Pancreas (tissue), 10 donors: ENCODE measurements around the gene CELF2. TPM values are rescaled to one million over a fixed set of nuclear protein-coding genes. Genes with fewer than 3 reads are reported as not detected.

Experiments
- ATAC-seq, 4 donors: fragments of 200-7000 bp; cut with Tn5 transposase; one replicate each; pipeline versions ENCODE4 v1.8.0 to v1.9.1; 2020; ENCODE audit warnings: mild to moderate bottlenecking in 4 of 4, moderate library complexity in 4 of 4
- DNase-seq, 6 donors: peaks; one replicate each; pipeline ENCODE4 v3.0.0-alpha.2; 2020
- FAIRE-seq: peaks from 2 replicates; lab custom pipeline; 2012; peaks lifted over from hg19 to GRCh38; lab: Jason Lieb, UNC
- H3K27ac ChIP-seq, 4 donors: fragments of 200-600 bp; sonication (generic); 1 replicate in 3 of 4; 2 replicates in 1 of 4; pipeline versions ENCODE4 v1.5.0 to v1.8.0; 2020
- H3K27me3 ChIP-seq, 4 donors: fragments of 200-600 bp; one replicate each; pipeline ENCODE4 v1.8.0; 2021
- H3K36me3 ChIP-seq, 3 donors: fragments of 200-600 bp; sonication (generic) in 1 of 3; one replicate each; pipeline versions ENCODE4 v1.5.0 to v1.8.0; 2020 to 2021
- H3K4me1 ChIP-seq, 3 donors: fragments of 200-600 bp; one replicate each; pipeline ENCODE4 v1.8.0; 2021
- H3K4me3 ChIP-seq, 4 donors: fragments of 200-600 bp; sonication (generic) in 2 of 4; one replicate each; pipeline versions ENCODE4 v1.5.0 to v1.8.0; 2020 to 2021
- H3K9me3 ChIP-seq, 4 donors: fragments of 200-600 bp; one replicate each; pipeline ENCODE4 v1.8.0; 2021
- CTCF ChIP-seq, 4 donors: fragments of 200-600 bp; sonication (generic) in 3 of 4; IDR thresholded peaks; one replicate each; pipeline versions ENCODE4 v1.5.0 to v1.8.0; 2021; ENCODE audit warnings: antibody characterized with exemption in 4 of 4
- WGBS, 2 donors: extraction: QIAGEN DNeasy Blood & Tissue Kit; methylation state at CpG; one replicate each; pipeline ENCODE4 v1.1.7; 2013; 5-methylcytosine and 5-hydroxymethylcytosine counted together
- intact Hi-C, 3 donors: fragments of 100-400 bp; cut with DNase I; formaldehyde crosslinking; loops; one replicate each; pipeline versions ENCODE4 v1.11.1 to v1.14.2; 2022
- polyA plus RNA-seq, 2 donors: library from polyadenylated mRNA; stranded (reverse); fragments of 200-250 nt; gene quantifications; one replicate each; pipeline ENCODE4 v1.2.3, GENCODE V29; 2013
- total RNA-seq, 6 donors: library from RNA; stranded (reverse); fragmentation: NEBNext Ultra II Directional in 4 of 6; extraction: Animal tissue kit (Norgen Biotek cat#: 25700) in 4 of 6; gene quantifications; one replicate each; pipeline versions ENCODE4 v1.2.1 to v1.2.4, GENCODE V29; 2021 to 2023
- donor health status: healthy with polysubstance abuse.
- donor health status: DM: no; HTN: no; CAD: no; lungs with moderate emphysema.
- donor health status: DM: no; HTN: no; CAD: no.
- donor health status: control.
- donor health status: control.
- donor health status: Bipolar disorder and iron deficiency.
- donor health status: DM: yes; HTN: yes; CAD: no.
- donor health status: DM: no; HTN: no; CAD: no.
- donor health status: DM: no; HTN: no; CAD: no.
- donor health status: DM: yes; HTN: yes; CAD: no.

The CELF2 gene
- total and polyA plus RNA-seq, 8 donors = 1.2 to 11.7 (median 2.2) TPM

- Histone ChIP-seq H3K27ac (no peak overlapping the region), H3K4me1 (no peaks in the 10 kb centered on the region), H3K27me3 (no peaks in the 10 kb centered on the region), H3K9me3 (no peaks in the 10 kb centered on the region), H3K4me3 (no peak overlapping the region), H3K36me3 (no peaks in the 10 kb centered on the region)
- TF ChIP-seq CTCF (IDR thresholded peaks at IDR 0.05) = no peak
- DNase-seq (no peak), ATAC-seq (no peak), FAIRE-seq (no peak)
- WGBS, 2 donors = 52 to 60% methylated on average over 5 of the region's 5 CpGs
- intact Hi-C loops = no loop called here
Measured at GRCh38 chr10:11218395-11218794, 200.7 kb downstream of the CELF2 start.

GRCh38 chr10:11219431-11219830, 201.8 kb downstream of the CELF2 start:
- intact Hi-C loops = no loop called here
- no peak for ATAC-seq

GRCh38 chr10:11223081-11223480, 205.4 kb downstream of the CELF2 start:
- intact Hi-C loops = no loop called here
- no peak for TF ChIP-seq CTCF (IDR thresholded peaks at IDR 0.05)
- DNase-seq = no peak
- Histone ChIP-seq H3K27ac (no peak overlapping the region), H3K36me3 (no peaks in the 10 kb centered on the region), H3K4me3 (no peak overlapping the region), H3K9me3 (no peaks in the 10 kb centered on the region), H3K27me3 (no peaks in the 10 kb centered on the region), H3K4me1 (no peaks in the 10 kb centered on the region)
- FAIRE-seq = no peak
- 80 to 87% methylated on average over 9 of the region's 9 CpGs for WGBS, 2 donors
- ATAC-seq = no peak

More at GRCh38 chr10:11219431-11219830, 201.8 kb downstream of the CELF2 start:
- FAIRE-seq (no peak), DNase-seq (no peak)
- H3K36me3 ChIP-seq = no peaks in the 10 kb centered on the region
- no peaks in the 10 kb centered on the region for H3K9me3 ChIP-seq
- no peak overlapping the region for H3K4me3 ChIP-seq
- no peak overlapping the region for H3K27ac ChIP-seq
- 76 to 91% methylated on average over 3 of the region's 3 CpGs for WGBS, 2 donors
- TF ChIP-seq CTCF (IDR thresholded peaks at IDR 0.05) = no peak
- H3K4me1 ChIP-seq = no peaks in the 10 kb centered on the region
- H3K27me3 ChIP-seq = no peaks in the 10 kb centered on the region

GRCh38 chr10:11223507-11224140, 206.0 kb downstream of the CELF2 start:
- no peak overlapping the region for H3K27ac ChIP-seq
- FAIRE-seq (no peak), DNase-seq (no peak), ATAC-seq (no peak)
- no peaks in the 10 kb centered on the region for H3K36me3 ChIP-seq
- WGBS, 2 donors = 90% methylated on average over 9 of the region's 9 CpGs
- H3K4me3 ChIP-seq = no peak overlapping the region
- intact Hi-C loops = no loop called here
- no peaks in the 10 kb centered on the region for H3K27me3 ChIP-seq
- H3K4me1 ChIP-seq = no peaks in the 10 kb centered on the region
- TF ChIP-seq CTCF (IDR thresholded peaks at IDR 0.05) = no peak
- no peaks in the 10 kb centered on the region for H3K9me3 ChIP-seq

- DNase-seq = no peak
- Histone ChIP-seq H3K9me3 (no peaks in the 10 kb centered on the region), H3K36me3 (no peaks in the 10 kb centered on the region), H3K4me3 (no peak overlapping the region), H3K27ac (no peak overlapping the region), H3K4me1 (no peaks in the 10 kb centered on the region), H3K27me3 (no peaks in the 10 kb centered on the region)
- intact Hi-C loops = no loop called here
- TF ChIP-seq CTCF (IDR thresholded peaks at IDR 0.05) = no peak
- ATAC-seq = no peak
- FAIRE-seq = no peak
- 84 to 94% methylated on average over 5 of the region's 5 CpGs for WGBS, 2 donors
Measured at GRCh38 chr10:11224321-11224720, 206.6 kb downstream of the CELF2 start.
